Ishikawa (cell line): ENCODE data around the gene ATP9B.

ENCODE experiments used
- CEBPB ChIP-seq: IDR thresholded peaks from 2 replicates; pipeline ENCODE4 v1.6.1; 2012
- CREB1 ChIP-seq: IDR thresholded peaks from 2 replicates; pipeline ENCODE4 v1.6.1; 2012; ENCODE audit warnings: low read depth
- EGR1 ChIP-seq: IDR thresholded peaks from 2 replicates; pipeline ENCODE4 v1.6.1; 2012
- EP300 ChIP-seq: IDR thresholded peaks from 2 replicates; pipeline ENCODE4 v1.6.1; 2012; ENCODE audit warnings: borderline replicate concordance
- FOXM1 ChIP-seq: IDR thresholded peaks from 2 replicates; pipeline ENCODE4 v1.6.1; 2012; ENCODE audit warnings: low read depth, borderline replicate concordance
- MAX ChIP-seq: IDR thresholded peaks from 2 replicates; pipeline ENCODE4 v1.6.1; 2012
- NFIC ChIP-seq: IDR thresholded peaks from 2 replicates; pipeline ENCODE4 v1.6.1; 2012
- RAD21 ChIP-seq: IDR thresholded peaks from 2 replicates; pipeline ENCODE4 v1.6.1; 2012; ENCODE audit warnings: low read depth
- TAF1 ChIP-seq: IDR thresholded peaks from 2 replicates; pipeline ENCODE4 v1.6.1; 2012; ENCODE audit warnings: low read depth, mild to moderate bottlenecking
- TCF12 ChIP-seq: IDR thresholded peaks from 2 replicates; pipeline ENCODE4 v1.6.1; 2012; ENCODE audit warnings: low read depth
- TEAD4 ChIP-seq: IDR thresholded peaks from 2 replicates; pipeline ENCODE4 v1.6.1; 2012
- YY1 ChIP-seq: IDR thresholded peaks from 2 replicates; pipeline ENCODE4 v1.6.1; 2012; ENCODE audit warnings: low read depth
- ZBTB7A ChIP-seq: IDR thresholded peaks from 2 replicates; pipeline ENCODE4 v1.6.1; 2012; ENCODE audit warnings: low read depth
- TF ChIP-seq, protein P1 (sequence below): IDR thresholded peaks from 2 replicates; pipeline ENCODE4 v1.6.1; 2012; ENCODE audit warnings: low read depth, mild to moderate bottlenecking
- TF ChIP-seq, protein P2 (sequence below): IDR thresholded peaks from 2 replicates; pipeline ENCODE4 v1.6.1; 2012

The ATP9B gene

GRCh38 chr18:79403723-79404566 lies 334.8 kb downstream of the ATP9B start:
- TF ChIP-seq TCF12, result no peak
- TF ChIP-seq RAD21, result no peak
- no peak for TF ChIP-seq FOXM1
- TF ChIP-seq EGR1, result no peak
- TF ChIP-seq TEAD4, result no peak
- TF ChIP-seq TAF1, result no peak
- TF ChIP-seq, protein P1, sequence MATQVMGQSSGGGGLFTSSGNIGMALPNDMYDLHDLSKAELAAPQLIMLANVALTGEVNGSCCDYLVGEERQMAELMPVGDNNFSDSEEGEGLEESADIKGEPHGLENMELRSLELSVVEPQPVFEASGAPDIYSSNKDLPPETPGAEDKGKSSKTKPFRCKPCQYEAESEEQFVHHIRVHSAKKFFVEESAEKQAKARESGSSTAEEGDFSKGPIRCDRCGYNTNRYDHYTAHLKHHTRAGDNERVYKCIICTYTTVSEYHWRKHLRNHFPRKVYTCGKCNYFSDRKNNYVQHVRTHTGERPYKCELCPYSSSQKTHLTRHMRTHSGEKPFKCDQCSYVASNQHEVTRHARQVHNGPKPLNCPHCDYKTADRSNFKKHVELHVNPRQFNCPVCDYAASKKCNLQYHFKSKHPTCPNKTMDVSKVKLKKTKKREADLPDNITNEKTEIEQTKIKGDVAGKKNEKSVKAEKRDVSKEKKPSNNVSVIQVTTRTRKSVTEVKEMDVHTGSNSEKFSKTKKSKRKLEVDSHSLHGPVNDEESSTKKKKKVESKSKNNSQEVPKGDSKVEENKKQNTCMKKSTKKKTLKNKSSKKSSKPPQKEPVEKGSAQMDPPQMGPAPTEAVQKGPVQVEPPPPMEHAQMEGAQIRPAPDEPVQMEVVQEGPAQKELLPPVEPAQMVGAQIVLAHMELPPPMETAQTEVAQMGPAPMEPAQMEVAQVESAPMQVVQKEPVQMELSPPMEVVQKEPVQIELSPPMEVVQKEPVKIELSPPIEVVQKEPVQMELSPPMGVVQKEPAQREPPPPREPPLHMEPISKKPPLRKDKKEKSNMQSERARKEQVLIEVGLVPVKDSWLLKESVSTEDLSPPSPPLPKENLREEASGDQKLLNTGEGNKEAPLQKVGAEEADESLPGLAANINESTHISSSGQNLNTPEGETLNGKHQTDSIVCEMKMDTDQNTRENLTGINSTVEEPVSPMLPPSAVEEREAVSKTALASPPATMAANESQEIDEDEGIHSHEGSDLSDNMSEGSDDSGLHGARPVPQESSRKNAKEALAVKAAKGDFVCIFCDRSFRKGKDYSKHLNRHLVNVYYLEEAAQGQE, result no peak
- TF ChIP-seq CREB1, result no peak
- no peak for TF ChIP-seq NFIC
- TF ChIP-seq MAX, result no peak
- TF ChIP-seq ZBTB7A, result no peak
- no peak for TF ChIP-seq EP300
- no peak for TF ChIP-seq CEBPB
- TF ChIP-seq YY1, result no peak

GRCh38 chr18:79404567-79404910 lies 335.3 kb downstream of the ATP9B start:
- TF ChIP-seq RAD21, result no peak
- TF ChIP-seq MAX, result no peak
- no peak for TF ChIP-seq EGR1
- no peak for TF ChIP-seq CREB1
- TF ChIP-seq CEBPB, result no peak
- no peak for TF ChIP-seq TCF12
- TF ChIP-seq ZBTB7A, result no peak
- TF ChIP-seq TAF1, result no peak
- TF ChIP-seq, protein P2, sequence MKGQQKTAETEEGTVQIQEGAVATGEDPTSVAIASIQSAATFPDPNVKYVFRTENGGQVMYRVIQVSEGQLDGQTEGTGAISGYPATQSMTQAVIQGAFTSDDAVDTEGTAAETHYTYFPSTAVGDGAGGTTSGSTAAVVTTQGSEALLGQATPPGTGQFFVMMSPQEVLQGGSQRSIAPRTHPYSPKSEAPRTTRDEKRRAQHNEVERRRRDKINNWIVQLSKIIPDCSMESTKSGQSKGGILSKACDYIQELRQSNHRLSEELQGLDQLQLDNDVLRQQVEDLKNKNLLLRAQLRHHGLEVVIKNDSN, result no peak
- TF ChIP-seq, protein P1, result no peak
- no peak for TF ChIP-seq EP300
- TF ChIP-seq TEAD4, result no peak
- no peak for TF ChIP-seq YY1
- TF ChIP-seq FOXM1, result no peak
- TF ChIP-seq NFIC, result no peak

DNA sequence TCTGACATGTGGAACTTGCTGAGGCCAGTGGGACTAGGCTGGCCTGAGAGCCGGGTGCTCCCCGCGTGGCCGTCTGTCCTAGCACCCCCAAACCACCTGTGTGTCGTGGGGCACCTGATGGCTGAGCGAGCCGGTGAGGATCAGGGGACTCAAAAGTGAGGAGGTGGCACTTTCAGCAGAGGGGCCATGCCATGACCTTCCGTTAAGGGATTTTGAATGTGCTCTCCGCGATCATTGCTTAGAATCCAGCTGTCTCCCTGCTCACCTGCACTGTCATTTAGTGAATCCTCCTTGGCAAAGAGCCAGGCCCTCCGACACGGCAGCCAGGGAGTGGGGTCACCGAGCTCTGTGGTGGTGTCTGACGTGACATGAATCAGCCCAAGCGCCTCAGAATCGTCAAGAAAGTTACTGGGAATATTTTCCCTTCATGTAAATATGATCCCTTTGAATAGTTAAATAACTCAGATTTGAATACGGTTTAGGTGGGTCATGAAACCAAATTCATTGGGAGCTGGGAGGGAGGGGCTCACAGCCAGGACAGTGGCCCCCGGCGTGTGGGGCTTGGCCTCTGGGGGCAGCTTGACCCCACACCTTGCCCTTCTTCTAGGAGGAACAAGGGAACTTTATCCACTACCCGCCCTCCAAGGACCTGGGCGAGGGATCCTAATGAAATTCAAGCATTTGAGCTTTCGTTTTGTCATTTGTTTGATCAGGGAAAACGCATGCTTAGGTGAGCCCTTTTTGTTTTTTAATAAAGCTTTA lies 336.0 kb downstream of the ATP9B start:
- TF ChIP-seq CEBPB (no peak), YY1 (no peak), TEAD4 (no peak), ZBTB7A (no peak), EGR1 (no peak), CREB1 (no peak), EP300 (no peak), FOXM1 (no peak), TCF12 (no peak), RAD21 (no peak), NFIC (no peak), MAX (no peak), TAF1 (no peak)
- TF ChIP-seq, protein P1, result no peak
- TF ChIP-seq, protein P2, result no peak
